ENCODE measurements around the gene TKTL1.

- TF ChIP-seq EZH2phosphoT487 (IDR thresholded peaks at IDR 0.05; ENCODE audit: borderline replicate concordance, low read depth, low read length): no peak
- TF ChIP-seq, protein P1, sequence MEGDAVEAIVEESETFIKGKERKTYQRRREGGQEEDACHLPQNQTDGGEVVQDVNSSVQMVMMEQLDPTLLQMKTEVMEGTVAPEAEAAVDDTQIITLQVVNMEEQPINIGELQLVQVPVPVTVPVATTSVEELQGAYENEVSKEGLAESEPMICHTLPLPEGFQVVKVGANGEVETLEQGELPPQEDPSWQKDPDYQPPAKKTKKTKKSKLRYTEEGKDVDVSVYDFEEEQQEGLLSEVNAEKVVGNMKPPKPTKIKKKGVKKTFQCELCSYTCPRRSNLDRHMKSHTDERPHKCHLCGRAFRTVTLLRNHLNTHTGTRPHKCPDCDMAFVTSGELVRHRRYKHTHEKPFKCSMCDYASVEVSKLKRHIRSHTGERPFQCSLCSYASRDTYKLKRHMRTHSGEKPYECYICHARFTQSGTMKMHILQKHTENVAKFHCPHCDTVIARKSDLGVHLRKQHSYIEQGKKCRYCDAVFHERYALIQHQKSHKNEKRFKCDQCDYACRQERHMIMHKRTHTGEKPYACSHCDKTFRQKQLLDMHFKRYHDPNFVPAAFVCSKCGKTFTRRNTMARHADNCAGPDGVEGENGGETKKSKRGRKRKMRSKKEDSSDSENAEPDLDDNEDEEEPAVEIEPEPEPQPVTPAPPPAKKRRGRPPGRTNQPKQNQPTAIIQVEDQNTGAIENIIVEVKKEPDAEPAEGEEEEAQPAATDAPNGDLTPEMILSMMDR (conservative IDR thresholded peaks at IDR 0.05; ENCODE audit: low read length): no peak
Measured at GRCh38 chrX:154294791-154295574, 612 bp upstream of the TKTL1 start, which contains the start of gene TEX28.
